Activated CD8-positive, alpha-beta memory T cell treated with anti-CD3 and anti-CD28 coated beads for 24 hours (primary cell): ENCODE data around the gene GABBR1.

Source experiments
- DNase-seq: peaks from one replicate; pipeline ENCODE4 v3.0.0-alpha.2; 2020

GABBR1 gene

DNA sequence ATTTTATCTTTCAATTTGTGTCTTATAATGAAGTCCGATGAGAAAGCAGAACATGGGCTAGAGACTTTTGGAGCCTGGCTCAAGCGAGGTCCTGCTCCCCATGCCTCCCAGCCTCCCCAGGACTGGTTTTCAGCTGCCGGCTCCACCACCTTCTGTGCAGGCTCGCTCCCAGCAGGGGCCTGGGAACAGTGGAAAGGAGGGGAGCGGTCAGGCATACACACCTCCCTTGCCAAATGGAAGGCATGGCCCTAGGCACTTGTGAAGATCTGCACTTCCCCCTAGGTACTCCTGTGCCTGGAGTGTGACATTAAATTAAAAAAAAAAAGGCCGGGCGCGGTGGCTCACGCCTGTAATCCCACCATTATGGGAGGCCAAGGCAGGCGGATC is 19.2 kb upstream of the GABBR1 start:
- no peak for DNase-seq

DNA sequence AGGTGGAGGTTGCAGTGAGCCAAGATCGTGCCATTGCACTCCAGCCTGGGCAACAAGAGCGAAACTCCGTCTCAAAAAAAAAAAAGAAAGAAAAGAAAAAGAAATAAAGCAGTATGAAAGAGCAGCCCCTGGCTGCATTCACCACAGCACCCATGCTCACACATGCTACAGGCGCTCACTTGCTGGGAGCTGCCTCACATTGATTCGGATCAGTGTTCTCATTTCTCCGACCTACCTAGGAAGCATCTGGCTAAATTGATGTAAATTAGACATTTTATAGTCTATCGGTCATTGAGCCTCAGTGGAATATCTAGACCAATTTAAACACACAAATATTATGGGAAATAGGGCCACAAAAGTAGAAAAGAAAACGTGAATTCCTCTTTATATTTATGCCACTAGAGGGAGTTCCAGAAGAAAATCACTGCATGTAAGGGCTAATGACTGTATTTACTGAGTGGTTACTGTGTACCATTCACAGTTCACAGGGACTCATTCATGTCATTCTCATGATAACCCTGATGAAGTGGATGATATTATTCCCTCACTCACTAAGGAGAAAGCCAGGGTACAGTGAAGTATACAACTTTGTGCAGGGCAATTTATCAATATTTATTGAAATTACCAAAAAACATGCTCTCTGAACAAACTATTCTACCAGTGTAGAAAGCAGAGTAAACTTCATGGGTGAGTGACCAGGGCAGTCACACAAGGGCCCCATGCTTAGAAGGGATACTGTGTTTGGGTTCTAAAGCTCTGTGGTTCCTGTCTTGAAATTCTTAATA is 18.6 kb upstream of the GABBR1 start:
- no peak for DNase-seq

DNA sequence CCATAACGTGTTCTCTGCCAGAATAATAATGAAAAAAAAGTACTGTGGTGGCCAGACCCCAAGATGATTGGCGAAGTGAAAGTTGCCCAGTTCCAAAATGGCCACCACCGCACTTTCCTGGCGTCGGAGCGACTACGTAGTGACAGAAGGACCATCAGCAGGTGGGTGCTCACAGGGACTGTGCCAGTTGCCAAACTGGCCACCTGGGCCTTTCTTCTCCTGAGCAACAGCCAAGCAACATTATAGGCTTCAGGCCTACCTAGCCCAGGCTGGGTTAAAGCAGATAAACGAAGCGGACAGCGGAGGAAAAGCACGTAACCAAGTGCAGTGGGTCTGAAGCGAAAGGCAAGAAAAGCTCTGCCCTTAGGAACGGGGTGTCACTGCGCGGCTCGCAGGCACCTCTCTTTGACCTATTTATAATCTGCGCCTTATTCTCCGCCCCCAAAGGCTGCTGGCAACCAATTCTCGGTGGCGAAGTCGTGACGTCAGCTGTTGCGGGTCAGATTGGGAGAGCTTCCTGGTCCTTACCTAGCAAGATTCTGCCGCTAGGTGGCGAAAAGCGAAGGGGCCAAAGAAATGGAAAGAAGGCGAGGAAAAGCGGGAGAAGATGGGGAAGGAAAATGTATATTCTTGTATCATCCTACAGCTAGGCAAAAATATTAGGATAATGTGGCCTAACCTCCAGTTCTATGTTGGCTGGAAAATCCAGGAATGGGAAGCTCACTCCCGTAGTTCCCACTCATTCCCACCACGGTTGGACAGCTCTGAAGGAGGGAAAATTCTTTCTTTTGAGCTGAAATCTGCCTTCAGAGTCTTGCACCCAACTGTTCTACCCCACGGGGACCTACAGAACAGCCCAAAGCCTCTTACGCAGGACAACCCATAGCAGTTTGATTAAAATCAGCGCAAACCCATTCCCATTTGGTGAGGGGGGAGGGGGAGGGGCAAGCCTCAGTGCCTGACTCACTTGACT is 17.0 kb upstream of the GABBR1 start:
- DNase-seq = peak; percentile 97

DNA sequence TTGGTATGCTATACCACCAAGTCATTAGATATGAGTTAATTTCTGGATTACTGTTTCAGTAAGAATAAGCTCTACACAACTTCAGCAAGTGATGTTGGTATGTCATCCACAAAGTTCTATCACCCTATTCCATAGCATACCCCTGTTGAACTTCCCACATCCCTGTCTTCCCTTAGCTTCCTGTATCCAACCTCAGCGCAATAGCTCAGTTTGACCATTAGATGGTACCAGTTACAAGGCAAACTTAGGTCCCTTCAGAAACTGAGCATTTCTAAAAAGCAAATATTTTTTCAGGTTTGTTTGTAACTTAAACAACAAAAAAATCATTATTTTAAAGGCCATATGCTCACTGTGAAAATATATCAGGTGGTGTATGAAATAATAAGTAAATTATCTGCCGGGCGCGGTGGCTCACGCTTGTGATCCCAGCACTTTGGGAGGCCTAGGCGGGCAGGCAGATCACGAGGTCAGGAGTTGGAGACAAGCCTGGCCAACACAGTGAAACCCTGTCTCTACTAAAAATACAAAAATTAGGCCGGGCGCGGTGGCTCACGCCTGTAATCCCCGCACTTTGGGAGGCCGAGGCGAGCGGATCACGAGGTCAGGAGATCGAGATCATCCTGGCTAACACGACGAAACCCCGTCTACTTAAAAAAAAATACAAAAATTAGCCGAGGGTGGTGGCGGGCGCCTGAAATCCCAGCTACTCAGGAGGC is 15.1 kb upstream of the GABBR1 start:
- DNase-seq = no peak

DNA sequence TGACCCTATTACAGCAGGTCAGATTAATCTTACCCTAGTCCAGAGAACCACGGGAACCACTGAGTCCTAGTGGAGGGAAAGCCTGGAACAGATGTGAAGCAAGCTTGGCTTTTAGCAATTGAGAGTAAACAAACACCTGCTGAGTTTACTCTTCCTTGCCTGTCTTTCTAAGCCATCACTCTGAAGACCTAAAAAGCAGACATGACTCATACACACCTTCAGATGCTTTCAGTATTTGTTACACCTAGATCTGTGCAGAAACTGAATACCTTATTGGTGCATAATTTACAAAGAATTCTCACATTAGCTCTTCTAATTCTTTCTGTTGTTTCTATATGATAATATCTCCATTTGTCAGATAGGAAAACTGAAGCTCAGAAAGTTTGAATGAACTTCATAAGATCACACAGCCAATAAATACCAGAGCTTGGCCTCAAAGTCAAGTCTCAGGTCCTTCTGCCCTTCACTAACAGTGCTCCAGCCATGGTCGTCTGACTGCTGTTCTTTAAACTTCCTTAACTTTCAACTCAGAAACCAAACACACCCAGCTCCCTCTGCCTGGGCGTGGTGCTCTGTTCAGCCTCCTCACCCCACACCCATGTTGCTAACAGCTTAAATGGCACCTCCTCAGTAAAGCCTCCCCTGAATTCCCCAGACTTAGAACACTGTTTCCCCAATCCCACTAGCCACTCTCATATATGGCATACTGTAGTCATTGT is 8.6 kb upstream of the GABBR1 start:
- no peak for DNase-seq

DNA sequence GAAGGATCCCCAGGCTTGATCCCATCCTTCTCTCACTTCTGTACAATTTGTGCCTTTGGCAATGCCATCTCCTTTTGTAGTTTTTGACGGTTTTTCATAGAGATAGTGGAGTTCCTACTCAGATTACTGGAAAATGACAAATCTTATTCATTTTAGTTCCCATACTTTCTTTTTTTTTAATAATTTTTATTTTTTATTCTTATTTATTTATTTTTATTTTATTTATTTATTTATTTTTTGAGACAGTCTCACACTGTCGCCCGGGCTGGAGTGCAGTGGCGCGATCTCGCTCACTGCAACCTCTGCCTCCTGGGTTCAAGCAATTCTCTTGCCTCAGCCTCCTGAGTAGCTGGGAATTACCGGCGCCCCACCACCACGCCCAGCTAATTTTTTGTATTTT is 4.3 kb upstream of the GABBR1 start:
- DNase-seq = no peak

DNA sequence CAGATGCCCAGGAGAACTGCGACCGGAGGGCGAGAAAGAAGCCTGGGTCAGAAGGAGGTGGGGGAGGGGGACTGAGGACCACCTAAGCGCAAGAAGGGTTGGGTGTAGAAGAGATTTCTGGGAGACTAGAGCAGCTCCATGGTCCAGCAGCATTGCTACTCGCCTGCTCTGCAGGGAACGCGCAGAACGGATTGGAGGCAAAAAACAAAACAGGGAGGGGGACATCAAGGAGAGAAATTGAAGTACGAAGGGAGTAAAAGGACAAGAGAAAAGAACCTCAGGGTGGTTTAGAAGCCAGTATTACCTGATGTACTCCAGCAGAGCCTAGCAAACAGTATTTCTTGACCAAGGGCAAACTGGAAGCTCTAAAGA is 537 bp upstream of the GABBR1 start:
- DNase-seq = no peak

DNA sequence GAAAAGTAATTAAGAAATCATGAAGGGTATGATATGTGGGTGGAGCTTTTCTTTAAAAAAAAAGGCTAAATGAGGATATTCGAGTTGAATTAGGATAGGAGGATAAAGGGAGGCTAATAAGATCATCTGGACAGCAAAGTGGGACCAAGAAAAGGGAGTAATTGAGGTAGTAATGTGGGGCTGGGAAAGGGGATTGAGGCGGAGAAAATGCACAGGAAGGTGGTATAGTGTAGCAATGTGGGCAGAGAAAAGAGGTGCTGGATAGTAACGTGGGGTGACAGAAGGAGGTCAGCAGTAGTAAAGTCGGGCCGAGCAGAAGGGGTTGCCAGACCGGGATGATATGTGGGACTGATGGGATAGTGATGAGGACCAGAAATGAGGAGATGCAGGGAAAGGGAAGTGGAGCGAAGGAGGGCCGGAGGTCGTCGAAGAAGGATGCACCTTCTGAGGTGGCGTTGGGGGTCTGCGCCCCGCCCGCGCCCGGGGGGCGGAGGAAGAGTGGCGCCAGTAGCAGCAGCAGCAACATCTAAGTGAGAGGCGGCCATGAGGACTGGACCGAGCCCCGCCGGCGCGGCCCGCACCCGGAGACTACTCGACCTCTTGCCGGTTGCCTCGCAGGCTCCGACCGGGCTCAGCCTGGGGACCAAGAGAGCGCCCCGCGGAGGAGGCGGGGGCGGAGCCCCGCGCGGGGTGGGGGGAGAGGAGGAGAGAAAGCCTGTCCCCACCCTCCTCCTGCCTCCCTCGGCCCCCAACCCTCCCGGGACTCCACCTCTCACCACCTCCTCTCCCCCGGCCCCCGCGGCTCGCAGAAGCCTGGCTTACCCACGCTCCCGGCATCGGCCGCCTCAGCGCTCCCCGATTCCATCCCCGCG is 887 bp downstream of the GABBR1 start:
- peak; percentile 74 for DNase-seq

DNA sequence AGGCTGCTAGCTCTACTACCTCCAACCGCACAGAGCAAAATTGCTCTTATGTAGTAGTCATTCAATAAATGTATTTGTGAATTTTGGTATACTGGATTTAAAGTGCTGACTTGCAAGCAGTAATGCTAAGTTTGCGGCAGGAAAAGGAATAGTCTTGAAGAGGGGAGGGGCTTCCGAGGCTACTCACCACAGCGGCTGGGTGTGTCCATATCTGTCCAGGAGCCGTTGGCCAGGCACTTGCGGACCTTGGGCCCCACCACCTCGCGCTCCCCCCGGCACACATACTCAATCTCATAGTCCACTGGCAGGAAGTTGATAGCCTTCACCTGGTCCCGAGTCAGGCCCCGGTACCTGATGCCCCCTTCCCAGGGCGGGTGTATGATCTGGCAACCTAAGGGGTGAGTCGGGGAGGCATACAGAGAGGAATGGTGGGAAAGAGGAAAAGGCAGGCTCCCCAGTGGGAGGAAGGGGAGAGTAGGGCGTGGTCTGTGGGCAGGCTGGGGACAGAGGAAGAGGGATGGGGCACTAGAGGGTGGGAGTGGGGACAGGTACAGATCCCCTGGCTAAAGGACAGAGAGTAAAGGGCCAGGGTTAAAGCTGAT is 1.7 kb downstream of the GABBR1 start:
- DNase-seq = no peak

DNA sequence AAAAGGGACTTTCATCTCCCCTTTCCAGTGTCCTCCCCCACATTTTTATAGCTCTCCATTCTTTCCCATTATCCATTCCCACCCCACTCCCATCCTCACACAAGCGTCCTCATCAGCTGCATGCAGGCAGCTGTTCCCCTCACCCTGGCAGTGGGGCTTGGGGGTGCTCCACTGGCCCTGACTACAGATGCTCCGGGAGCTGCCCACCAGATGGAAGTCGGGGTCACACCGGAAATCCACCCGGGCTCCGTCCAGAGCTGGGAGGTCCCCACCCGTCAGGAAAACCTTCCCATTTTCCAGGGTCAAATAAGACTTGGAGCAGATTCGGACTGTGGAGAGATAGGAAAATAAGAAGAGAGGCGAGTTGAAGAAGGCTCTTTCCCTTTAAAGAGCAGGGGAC is 2.7 kb downstream of the GABBR1 start:
- DNase-seq = no peak

DNA sequence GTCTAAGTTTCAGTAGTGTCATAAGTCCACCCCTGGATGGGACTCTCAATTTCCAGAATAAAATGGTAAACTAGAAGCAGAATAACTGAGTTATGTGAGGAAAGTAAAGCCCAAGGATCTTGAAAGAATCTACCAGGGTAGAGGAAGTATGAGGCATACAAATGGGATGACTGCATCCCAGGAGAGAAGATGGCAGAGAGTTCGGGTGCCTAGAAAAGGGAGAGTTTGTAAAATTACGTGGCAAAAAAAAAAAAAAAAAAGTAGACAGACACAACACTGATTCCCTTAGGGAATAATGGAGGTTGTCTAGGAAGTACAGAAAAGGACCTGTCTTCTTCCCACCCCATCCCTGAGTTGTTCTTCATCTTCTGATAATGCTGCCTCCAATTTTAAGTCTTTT is 3.4 kb downstream of the GABBR1 start:
- no peak for DNase-seq

DNA sequence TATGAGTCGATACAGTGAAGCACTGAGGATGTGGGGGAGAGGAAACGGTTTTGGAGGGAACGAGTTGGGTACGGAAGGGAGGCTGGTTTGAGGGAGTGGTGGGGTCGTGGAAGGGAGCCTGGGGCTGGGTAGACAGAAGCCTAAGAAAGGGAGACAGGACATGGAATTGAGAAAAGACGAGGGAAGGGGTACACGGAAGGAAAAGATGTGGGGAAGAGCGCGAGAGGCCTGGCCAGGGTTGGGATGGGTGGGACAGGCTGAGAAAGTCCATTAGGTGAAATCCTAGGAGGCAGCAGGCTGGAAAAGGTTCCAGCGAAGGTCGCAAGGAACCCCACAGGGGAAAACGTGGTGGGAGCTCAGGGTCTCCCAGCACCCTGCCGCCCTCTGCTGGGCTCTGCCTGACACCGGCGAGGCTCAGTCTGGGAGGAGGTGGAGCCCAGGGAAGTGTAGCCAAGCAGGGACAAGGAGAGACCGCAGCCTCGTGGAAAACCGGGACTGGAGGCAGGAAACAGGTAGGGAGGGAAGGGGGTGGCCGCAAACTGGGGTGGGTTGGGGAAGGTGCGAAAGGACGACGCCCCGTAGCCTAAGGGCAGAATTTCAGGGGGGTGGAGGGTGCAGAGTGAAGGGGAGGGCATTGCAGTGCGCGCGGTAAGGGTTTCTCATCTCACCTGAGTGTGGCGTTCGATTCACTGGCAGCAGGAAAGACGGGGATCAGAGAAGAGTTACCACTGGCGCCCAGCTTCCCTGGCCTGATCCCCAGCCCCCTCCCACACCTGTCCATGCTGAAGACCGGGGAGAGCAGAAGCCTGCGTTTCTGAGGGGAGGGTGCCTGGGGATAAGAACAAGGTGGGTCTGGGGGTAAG is 4.3 kb downstream of the GABBR1 start:
- peak; percentile 79 for DNase-seq

DNA sequence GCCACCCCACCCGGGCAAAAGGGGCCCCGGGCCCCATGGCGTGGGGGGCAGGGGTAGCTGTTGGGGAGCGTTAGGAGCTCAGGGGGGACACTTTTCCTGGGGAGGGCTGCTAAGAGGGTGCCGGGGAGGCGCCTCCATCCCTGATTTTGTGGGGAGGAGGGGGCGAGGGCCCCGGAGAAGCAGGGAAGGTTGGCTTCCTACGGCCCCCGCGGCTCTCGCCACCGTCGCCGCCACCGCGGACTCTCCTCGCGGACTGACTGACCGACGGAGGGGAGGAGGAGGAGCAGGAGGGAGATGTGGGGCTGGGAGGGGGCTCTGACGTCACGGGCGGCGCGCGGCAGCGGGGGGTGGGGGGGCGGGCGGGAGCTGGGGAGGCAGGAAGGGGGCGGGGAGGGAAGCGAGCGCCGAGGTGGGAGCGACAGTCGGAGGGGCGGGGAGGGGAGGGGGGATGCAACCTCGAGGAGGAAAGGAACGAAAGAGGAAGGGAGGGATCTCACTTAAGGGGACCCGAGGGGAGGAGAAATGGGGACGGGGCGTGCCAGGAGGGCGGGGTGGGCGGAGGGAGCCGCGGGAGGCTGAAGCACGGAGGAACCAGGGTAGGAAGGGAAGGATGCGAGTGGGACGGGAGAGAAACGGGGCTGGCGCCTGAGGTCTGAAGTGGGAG is 5.1 kb downstream of the GABBR1 start:
- peak; percentile 80 for DNase-seq

DNA sequence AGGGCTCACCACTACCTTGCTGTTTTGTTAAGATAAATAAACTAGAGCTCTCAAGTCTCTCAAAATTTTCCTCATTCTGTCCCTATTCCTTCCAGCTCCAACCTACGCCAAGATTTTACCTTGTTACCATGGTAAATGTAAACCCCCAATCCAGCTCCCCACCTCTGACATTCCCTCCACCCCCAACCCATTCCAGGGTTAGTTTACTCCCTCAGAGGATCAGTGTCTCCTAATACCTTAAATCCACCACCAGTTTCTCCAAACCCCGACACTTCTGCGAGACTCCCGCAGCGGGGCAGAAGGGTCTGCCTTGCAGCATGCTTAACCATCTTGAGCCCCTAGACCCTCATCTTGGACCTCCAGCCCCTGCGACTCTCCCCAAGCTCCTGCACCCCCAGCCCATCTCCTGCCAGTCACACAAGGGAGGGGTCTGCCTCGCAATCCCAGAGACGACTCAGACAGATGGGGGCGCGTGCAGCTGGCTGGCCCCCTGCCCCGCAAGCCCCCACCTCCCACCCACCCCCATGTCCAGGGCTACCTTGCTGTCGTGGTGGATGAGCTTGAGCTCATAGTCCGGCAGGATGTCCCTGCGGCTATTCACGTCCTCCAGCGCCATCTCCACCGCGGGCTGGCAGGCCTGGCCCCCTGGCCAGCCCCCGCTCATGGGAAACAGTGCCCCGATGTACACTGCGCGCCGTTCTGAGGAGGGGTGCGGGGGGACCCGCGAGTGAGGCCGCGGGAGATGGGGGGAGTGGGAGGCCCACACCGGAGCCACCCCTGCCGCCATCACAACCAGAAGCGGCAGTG is 5.8 kb downstream of the GABBR1 start:
- no peak for DNase-seq

DNA sequence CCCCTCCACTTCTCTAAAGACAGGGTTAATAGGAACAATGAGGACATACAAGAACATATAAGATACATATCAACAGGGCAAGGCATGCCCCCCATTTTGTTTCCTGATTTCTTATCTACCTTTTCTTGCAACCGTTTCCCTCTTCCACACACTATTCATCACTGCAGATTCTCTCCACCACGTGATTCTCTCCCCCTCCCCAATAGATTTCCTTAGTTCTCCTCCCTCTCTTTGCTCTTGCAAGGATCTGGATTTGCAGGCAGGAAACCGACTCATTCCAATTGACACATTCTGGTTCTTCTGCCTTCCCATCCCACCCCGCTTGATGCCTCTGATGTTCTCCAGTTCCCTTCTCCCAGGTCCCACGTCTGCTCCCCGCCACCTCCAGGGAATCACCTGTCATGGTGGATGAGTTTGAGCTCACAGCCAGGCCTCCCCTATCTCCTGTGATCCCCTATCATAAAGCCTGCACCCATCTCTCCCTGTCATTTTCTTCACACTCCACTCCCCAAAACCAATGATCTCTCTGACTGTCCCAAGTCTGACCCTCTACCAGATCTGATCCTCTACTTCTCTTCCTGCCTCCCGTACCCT is 7.5 kb downstream of the GABBR1 start:
- no peak for DNase-seq

DNA sequence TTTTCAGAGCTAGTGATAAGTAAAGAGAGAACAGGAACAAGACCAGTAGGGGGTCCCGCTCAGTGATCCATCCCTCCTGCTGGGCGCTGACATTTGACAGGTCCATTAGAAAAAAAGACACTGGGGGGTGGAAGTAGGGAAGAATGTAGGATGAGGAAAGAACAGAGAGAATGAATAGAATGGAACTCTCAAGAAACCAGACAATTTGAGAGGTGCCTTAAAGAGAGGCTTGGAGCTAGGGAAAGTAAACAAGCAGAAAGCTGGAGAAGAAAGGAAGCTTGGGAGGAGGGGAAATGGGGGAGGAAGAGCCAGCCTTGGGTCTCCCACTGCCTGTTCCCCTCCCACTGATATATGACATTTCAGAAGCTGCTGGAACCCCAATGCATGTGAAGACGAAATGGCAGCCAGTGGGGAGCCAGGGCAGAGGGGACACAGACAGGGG is 8.4 kb downstream of the GABBR1 start:
- no peak for DNase-seq

DNA sequence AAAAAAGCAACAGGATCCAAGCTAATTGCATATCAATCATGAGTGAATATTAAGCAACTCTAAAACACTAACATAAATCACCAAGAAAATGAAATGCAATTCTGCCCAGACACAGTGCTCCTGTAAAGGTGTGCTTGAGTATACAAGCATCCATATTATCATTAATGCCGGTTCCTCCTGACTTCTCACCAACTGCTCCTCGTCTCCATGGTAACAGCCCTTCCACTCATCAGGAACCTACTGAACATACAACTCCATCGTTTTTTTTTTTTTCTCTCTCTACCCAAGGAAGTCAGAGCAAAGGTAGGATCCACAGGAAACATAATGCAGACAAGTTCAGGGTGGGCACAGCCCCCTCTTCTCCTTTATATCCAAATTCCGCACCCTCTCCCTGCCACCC is 12.4 kb downstream of the GABBR1 start:
- no peak for DNase-seq

DNA sequence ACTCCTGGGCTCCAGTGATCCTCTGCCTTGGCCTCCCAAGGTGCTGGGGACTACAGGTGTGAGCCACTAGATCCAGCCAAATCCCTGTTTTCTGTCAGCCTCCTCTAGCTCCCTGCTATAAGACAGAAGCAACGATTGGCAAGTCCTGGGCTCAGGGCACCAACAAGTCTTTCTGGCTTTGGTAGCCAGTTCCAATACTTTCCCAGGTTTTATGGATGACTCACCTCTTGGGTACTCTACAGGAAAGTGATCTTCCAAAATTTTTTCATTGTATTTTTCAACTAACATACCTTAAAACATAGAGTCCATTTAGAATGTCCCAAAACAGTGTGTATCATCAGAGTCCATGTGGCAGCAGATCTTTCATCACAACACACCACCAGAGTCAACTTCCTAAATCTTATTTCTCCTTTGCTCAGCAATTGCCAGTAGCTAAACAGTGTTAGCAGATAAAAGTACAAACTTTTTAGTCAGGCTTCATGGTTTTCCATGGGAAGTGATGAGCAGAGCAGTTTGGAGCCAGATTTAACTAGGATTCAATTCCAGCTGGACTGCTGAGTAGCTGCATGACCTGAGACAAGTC is 13.3 kb downstream of the GABBR1 start:
- no peak for DNase-seq
